NCI-H510A treated with DMSO at 0.1 percent for 48 hours (cell line): Measurements from ENCODE around the gene TMTC2.
A peak's percentile ranks its signal among the peaks of the same experiment; 100 is the strongest.

ENCODE experiments used
- DNase-seq: peaks from one replicate; lab custom pipeline; 2025; lab: John Stamatoyannopoulos, UW

The TMTC2 gene

DNA sequence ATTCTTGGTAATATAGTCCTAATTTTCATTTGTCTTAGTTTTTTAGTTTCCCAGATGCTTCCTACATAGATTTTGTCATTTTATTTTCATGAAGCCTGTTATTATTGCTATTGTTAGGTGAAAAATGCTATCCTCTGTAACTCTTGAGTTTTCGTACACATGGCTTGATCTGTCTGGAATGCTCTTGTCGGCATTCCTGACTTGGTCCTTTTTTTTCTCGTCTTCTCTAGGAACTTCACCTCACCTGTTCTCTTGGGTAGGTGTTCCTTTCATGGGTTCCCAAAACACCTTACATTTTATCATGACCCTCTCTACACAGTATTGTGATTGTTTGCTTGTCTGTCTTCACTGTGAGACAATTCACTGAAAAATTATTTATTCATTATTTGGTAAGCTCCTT is 267.4 kb downstream of the TMTC2 start:
- DNase-seq: no peak

DNA sequence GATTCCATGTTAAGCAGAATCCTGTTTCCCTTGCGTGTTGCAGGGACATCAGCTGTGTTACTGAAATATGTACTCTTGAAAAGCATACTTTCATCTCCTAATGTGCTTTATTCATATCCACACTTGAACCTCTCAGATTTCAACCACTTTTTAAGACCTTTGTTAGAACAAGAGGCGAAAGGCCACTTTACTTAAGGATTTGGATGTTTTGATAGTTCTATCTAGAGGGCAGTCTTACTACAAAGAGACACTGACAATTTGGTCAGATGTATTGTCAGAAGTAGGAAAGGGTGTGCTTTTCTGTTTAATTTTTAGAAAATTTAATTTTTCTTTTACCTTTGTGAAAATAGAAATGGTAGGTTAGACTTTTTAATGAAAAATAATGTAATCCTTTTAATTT is 267.9 kb downstream of the TMTC2 start:
- DNase-seq: no peak

DNA sequence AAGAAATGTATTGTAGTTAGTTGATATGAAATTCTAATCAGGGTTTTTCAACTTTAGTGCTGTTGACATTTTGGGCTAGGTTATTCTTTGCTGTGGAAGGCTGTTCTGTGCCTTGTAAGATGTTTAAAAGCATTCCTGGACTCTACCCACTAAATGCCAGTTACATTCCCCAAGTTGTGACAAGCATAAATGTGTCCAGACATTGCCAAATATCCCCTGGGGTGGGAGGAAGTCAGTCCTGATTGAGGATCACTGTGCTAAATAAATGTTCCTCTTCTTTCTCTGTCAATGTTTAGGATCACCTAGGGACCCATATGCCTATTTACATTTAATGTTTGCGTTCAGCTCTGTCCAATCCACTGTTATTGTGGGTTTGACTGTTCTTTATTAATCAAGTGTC is 268.3 kb downstream of the TMTC2 start:
- DNase-seq: no peak

DNA sequence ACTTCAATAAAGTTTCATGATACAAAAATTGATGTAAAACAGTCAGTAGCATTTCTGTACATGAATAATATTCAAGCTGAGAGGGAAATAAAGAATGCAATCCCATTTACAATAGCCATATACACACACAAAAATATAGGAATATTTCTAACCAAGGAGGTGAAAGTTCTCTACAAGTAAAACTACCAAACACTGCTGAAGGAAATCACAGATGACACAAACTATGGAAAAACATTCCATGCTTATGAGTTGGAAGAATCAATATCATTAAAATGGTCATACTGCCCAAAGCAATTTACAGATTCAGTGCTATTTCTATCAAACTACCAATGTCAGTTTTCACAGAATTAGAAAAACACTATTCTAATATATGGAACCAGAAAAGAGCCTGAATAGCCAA is 272.3 kb downstream of the TMTC2 start:
- DNase-seq: no peak

DNA sequence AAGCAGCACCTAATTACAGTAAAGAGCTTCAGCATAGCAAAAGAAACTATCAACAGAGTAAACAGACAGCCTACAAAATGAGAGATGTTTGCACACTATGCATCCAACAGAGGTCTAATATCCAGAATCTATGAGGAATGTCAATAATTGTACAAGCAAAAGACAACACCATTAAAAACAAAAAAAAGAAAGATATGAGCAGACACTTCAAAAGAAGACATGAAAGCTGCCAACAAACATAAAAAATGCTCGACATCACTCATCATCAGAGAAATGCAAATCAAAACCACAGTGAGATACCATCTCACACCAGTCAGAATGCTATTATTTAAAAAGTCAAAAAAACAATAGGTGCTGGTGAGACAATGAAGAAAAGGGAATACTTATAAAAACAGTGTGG is 273.1 kb downstream of the TMTC2 start:
- no peak for DNase-seq

DNA sequence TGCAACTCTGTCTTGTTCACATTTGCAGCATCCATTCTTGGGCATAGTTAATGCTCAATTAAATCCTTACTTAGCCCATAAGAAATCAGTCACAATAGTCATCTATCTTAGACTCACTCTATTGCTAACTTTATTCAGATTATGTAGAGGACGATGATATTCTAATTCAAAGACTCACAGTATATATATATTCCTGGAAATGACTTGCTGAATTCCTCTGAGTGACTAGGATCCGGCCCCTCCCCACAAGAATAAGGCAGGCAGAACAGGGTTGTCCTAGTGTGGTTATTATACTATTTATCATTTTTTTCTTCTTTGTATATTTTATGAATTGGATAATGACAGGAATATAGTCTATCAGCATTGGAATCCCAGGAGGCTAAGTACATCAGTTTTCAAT is 275.1 kb downstream of the TMTC2 start:
- no peak for DNase-seq

DNA sequence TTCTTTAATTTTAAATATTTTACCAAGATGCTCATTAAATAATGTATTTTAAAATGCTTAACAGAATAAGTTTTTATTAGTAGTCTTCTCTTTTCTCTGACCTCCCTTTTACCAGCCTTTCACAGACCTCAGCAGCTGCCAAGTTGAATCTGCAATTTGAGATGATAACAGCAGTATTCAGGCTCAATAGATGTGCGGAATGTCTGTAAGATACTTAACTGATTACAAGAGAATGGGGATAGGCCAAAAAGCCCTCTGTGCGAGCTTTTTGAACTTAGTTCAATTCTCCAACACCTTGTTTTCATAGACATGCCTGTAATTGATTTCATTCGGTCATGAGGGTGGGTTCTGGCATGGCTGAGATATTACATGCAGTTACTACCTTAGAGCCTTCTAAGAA is 277.2 kb downstream of the TMTC2 start:
- DNase-seq: no peak

DNA sequence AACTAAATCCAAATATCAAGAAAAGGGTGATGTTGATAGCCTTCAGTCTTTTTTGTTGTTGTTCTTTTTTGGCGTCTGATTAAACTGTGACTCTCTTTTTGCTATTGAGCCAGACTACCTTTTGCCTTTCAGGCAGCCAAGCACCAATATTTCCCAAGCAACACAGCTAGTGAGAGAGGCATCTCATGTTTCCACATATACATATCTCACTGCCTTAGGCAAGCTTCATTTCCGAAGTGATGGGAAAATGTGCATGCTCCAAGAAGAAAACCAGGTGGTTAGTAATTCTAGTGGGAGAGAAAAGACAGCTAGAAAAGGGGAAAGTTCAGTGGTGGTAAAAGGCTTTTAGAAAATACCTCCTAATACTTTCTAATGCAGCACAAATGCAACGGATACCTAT is 277.7 kb downstream of the TMTC2 start:
- no peak for DNase-seq

DNA sequence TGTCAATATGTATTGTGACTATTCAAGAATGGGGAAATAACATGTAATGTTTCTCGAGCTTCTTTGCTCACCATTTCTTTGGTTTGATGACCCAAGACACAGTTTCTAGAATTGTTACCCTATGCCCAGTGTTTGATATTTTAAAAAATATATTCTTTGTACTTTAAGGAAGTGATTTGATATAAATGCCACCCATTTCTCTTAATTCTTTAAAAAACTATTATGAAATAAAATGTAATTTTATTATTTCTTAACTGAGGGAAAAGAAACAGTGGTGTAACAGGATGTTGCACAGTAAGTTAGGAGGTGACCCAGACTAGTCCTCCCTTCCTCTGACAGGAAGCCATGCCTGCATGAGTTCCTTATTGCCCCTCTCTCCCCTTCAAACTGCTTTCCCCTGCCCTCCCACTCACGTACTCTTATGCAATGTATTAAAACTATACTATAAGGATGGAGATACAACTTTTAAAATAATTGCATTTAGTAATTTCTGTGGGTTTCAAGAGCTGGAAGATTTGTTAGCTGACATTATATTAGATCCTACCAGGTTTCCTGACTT is 279.4 kb downstream of the TMTC2 start:
- no peak for DNase-seq

DNA sequence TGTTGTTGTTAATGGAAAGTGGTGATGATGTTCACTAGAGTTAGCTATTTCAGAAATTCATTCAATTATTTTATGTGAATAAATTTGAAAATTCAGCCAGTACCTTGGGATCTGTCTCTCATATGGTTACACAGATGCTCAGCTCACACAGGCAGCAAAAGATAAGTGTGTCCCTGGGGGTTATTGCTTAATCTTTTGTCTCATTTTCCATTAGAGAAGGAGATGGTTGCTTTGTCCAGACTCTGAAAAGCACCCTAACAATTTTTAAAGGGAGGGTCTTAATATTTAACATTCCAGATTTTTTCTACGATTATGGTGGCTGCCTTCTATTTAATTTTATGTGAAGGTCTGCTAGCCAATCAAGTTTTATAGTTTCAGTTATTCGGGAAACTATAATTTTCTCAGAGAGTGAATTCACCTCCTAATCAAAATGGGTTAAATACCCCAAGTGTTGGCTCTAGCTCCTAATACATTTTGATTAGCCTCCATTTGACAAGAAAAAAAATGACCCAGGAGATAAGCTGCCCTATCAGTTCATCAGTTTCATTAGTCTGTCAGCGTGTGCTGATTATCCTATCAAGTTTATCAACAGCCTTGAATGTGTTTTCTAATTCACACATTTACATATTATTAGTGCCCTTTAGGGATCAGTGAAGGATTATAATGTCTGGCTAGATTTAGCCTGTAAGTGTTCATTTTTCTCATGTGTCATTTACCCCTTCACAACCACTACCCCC is 282.1 kb downstream of the TMTC2 start:
- DNase-seq: no peak

DNA sequence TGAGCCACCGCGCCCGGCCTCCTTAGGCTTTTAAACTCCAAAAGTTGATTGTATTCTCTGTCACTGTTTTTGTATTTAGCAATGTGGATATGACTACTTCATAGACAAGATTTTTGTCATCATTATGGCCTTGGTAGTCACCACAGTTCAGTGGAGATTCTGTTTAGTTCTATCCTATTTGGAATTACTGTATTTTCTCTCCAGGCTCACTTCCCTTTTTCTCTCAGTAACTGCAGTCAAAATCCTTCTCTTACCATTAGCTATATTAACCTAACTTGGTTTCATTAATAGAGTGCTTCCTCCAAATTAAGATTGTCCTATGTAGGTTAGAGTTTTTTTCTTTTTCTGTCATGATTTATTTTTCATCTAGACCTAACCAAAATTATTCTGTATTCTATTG is 283.9 kb downstream of the TMTC2 start:
- no peak for DNase-seq

DNA sequence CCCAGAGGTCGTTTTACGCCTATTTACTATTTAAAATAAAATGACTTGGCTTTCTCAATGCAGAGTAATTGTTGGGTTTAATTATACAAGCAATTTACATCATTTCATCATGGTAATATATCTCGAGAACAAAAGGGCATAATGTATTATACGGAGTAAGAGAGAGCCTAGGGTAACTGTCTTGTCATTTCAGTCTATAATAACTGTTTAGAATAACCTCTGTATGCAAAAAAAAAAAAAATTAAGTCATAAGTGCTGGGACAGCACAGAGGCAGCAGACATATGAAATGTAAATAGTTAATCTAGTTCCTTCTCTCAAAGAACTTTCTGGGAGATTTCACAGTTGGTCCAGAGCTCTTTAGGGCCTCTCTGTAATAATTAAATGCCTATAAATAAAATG is 284.9 kb downstream of the TMTC2 start:
- no peak for DNase-seq

DNA sequence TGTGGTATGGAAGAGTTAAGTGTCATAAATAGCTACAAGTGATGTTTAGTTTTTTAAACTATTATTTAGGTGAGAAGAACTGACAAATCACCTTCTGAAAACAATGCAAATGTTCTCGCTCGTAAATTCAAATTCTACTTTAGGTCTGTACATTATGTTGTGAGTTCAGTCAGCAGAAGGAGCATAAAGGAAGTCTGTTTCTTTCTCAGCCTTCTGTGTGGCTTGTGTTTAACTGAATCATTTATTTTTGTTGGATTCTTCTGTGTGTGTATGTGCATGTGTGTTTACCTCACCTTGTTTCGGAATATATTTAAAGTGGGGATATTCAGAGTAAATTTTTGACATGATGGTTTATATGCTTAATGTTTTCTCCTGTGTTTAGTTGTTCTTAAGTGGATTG is 285.9 kb downstream of the TMTC2 start:
- no peak for DNase-seq

DNA sequence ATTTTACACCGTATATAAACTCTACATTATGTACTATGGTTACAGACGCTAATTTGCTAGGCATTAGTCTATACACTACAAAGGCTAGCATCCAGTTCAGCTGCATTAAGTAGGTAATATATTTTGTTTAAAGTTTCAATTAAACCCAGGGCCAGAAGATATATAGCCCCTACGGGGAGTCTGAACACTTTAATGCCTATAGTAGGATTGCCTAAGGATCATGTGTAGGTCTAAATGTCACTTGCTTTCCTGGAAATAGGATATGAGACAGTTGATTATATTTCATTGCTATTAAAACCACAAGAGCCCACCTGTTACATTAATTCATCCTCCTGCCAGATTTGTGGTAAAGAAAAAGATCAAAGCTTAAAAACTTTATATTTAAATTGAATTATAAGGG is 286.9 kb downstream of the TMTC2 start:
- DNase-seq: no peak

DNA sequence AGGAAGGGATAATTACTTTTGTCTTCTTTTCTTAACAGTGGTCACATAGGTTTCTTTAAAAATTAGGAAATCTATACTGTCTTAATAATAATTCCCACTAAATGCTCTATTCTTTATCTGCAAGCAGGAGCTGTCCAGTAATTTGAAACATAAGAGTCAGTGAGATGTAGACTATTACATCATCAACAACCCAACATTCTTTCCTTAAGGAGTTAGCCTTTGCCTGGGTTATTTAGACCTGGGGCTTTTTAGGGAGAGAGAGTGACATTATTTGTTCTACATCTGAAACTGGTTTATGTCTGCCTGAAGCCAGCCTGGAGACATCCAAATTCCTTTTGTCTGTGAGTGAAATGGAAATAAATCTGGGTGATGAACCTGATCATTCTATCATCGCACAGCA is 294.4 kb downstream of the TMTC2 start:
- DNase-seq: no peak

DNA sequence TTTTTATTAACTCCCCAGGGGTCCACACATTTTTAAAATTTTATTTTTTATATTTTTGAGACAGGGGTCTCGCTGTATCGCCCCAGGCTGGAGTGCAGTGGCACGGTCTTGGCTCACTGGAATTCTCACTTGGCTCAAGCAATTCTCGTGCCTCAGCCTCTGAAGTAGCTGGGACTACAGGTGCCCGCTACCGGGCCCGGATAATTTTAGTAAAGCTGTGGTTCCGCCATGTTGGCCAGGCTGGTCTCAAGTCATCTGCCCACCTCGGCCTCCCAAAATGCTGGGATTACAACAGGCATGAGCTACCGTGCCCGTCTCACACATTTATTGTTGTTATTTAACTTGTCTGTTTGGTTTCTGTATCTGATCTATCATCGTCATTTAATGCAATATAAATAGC is 307.4 kb downstream of the TMTC2 start:
- no peak for DNase-seq

DNA sequence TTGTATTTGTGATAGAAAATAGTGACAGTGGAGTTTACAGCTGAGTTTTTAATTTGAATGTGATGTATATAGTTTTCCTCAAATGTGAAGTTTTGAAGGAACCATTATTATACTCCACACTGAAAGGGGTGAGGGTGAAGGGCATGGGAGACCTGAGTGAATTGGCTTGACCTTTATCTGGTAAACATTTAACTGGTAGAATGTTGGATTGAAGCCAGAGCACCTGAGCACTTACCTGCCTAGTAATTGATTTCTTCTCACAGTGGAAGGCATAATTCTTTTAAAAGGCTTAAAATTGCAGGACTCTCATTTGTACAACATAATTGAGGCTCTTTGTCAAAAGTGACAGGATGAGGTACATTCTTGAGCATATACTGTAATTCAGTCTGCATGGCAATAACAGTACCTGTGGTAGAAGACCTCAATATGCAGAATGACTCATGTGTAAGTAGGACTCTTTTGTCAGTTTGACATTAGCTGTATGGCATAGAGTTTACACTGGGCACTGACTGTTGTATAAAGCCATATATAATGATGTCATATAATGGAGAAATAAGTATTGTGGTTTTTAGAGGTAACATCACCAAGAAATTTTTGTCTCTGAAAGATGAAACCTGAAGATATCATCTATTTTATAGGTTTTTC is 309.6 kb downstream of the TMTC2 start:
- peak; percentile 67 for DNase-seq

DNA sequence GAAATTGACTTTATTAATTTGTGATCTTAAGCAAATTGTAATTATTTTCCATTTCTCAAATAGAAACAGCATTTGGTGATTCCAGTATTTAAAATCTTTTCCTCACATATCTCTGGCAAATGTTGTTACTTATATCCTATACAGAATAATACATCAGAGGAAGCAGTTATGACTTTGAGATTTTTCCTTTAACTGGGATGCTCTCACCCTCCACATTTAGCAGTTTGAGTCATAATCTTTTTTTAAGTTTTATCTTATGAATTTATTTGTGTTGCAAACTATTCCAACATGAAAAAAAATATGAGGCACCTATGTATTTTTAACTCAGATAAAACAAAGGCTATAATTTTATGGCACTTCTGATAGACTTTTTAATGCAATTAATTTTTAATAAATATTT is 311.8 kb downstream of the TMTC2 start:
- no peak for DNase-seq

DNA sequence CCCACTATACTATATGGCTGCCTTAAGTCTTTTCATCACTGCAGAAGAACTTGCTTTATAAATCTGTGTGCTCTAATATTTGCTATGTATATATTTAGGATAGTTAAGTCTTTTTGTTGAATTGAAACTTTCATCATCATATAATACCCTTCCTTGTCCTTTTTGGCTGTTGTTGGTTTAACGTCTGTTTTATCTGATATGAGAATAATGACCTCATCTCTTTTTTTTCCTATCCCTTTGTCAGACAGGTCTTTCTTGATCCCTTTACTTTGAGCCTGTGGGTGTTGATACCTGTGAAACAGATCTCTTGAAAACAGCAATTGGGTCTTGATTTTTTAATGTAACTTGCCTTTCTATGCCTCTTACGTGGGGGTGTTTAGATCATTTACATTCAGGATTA is 316.3 kb downstream of the TMTC2 start:
- no peak for DNase-seq

DNA sequence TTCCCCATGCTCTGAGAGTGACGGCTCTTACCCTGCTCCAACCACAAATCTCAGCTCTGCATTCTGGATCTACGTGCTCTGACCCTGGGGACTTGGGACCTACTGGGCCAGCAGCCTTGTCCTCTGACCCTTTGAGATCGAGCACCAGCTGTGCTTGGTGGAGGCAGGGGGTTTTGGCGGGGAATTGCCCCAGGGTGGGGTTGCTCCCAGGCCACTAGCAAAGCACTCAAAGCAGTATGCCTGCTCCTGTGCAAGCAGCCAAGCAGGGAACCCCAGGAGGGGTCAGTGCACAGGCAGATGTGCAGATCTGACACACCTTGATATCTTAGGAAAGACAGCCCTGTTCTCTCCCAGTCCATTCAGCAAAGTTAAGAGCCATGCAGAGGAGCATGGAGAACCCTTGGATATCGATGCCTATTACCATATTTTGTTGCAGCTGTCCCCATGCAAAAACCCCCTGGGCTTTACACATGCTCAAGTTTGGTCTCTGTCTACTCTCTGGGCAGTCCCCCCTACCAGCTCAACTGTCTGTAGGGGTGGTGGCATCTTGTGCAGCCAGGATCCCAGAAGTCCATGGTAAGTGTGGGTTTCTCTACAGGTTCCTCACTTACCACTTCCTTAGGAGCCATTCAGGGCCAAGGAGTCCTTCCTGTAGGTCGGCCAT is 319.0 kb downstream of the TMTC2 start:
- DNase-seq: no peak

DNA sequence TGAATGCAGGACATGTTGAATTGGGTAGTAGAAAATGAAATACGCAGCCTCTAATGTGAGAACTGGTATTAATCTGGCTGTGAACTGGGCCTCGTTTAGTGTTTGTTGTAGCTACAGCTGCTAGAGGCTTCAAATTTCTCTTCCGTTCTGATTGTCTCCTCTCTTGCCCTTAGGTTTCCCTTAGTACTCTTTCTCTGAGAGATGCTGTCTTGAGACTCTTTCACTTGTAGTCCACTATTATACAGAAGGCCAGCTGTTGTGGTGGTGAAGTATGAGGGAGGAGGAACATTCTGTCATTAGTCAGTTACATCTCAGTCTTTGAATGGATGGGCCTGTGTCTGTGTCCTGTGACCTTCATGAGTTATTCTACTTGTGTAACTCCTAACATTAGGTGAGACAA is 322.0 kb downstream of the TMTC2 start:
- no peak for DNase-seq

DNA sequence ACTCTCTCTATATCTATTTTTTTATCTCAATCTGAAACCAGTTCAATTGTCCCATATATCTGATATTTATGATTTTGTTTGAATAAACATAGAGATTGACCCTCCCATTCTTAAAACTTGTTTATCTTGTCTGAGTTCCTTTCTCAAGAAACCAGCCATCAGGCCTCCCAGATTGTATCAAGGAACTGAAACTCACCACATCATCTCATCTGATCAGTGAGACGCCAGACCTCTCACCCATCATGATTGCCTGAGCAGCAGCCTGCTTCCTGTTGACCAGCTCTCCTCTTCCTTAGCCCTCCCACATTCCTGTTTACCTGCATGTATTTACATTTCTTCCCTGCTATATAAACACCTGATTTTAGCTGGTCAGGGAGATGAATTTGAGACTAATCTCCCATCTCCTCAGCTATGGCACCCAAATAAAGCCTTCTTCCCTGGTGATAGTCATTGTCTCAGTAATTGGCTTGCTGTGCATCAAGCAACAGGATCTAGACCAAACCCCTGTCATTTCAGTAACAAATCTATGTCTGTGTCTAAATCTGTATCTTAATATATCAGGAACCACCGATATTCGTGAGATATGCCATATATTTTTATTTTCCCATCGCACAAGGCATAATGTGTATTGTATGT is 323.6 kb downstream of the TMTC2 start:
- DNase-seq: no peak
